ENCODE results near the gene COG2.

GRCh38 chr1:230691615-230692014, 49.3 kb downstream of the COG2 start:
- TF ChIP-seq POLR2A (IDR thresholded peaks at IDR 0.05; ENCODE audit: low read depth, low read length) (no peak), TAF1 (IDR thresholded peaks at IDR 0.05; ENCODE audit: low read depth, low read length) (no peak), POLR2AphosphoS5 (IDR thresholded peaks at IDR 0.05; ENCODE audit: low read depth, low read length) (no peak), SPI1 (IDR thresholded peaks at IDR 0.05; ENCODE audit: low read depth, low read length) (no peak), PAX5 (IDR thresholded peaks at IDR 0.05; ENCODE audit: insufficient read depth, low read length, severe bottlenecking) (no peak)

All from GM12891 (cell line).